HepG2 (cell line): ENCODE measurements around the gene ENPP7. TPM values are rescaled to one million over a fixed set of nuclear protein-coding genes. Genes with fewer than 3 reads are reported as not detected.

Experiments used
- ATAC-seq: fragments of 200-7000 bp; cut with Tn5 transposase; 3 replicates; pipeline ENCODE4 v1.9.1; 2020; ENCODE audit warnings: mild to moderate bottlenecking, moderate library complexity
- BruUV-seq: library from RNA; stranded (reverse); fragments of 400-500 nt; replicated peaks from 2 replicates; lab custom pipeline; 2021; lab: Mats Ljungman, UMichigan
- CTCF ChIA-PET: fragments of 300-600 bp; formaldehyde crosslinking; extraction: SDS; loops from one replicate; lab custom pipeline; 2021; ENCODE audit warnings: low total read pairs, inconsistent platforms, low intra/inter-chr PET ratio; lab: Yijun Ruan, JAX
- POLR2A ChIA-PET: fragments of 350-600 bp; sonication (Branson Sonifier 250); formaldehyde crosslinking; loops from one replicate; lab custom pipeline; 2020; ENCODE audit warnings: antibody characterized with exemption, inconsistent platforms; lab: Yijun Ruan, JAX
- DNase-seq: peaks from one replicate; pipeline ENCODE4 v3.0.0-alpha.2; 2015; ENCODE audit warnings: low spot score
- FAIRE-seq: peaks from 3 replicates; lab custom pipeline; 2011; peaks lifted over from hg19 to GRCh38; lab: Jason Lieb, UNC
- H2AFZ ChIP-seq: one replicate; pipeline ENCODE4 v1.6.1; 2011; ENCODE audit warnings: low read length, inconsistent platforms
- H3K27ac ChIP-seq: fragments of 300-600 bp; 3 replicates; pipeline ENCODE4 v1.8.0; 2011; ENCODE audit warnings: mixed run types, mild to moderate bottlenecking, mixed read lengths, low read length, inconsistent platforms; ENCODE audit not compliant: insufficient read depth; ENCODE audit errors: extremely low read length
- H3K27me3 ChIP-seq, 2 experiments: fragments of 200-600 bp in 1 of 2; 2 replicates in 1 of 2; 3 replicates in 1 of 2; pipeline versions ENCODE4 v1.6.0 to v1.8.0; 2011; ENCODE audit warnings: low read length in 2 of 2, mild to moderate bottlenecking in 2 of 2, moderate library complexity in 2 of 2, inconsistent platforms in 1 of 2; ENCODE audit not compliant: insufficient read depth in 2 of 2, control insufficient read depth in 1 of 2
- H3K36me3 ChIP-seq, 2 experiments: fragments of 200-600 bp in 1 of 2; replicated peaks in 1 of 2; 2 replicates in 1 of 2; 3 replicates in 1 of 2; pipeline versions ENCODE4 v1.5.1 to v1.8.0; 2011; ENCODE audit warnings: low read length in 2 of 2, inconsistent platforms in 1 of 2; ENCODE audit not compliant: insufficient read depth in 2 of 2, control insufficient read depth in 1 of 2
- H3K4me1 ChIP-seq: 2 replicates; pipeline ENCODE4 v1.5.1; 2012; ENCODE audit warnings: low read length, inconsistent platforms; ENCODE audit not compliant: insufficient read depth
- H3K4me2 ChIP-seq: 2 replicates; pipeline ENCODE4 v1.6.0; 2011; ENCODE audit warnings: low read depth, low read length, inconsistent platforms
- H3K4me3 ChIP-seq, 3 experiments: fragments of 200-600 bp in 1 of 3; sonication (generic), shearing (Covaris generic) in 1 of 3; replicated peaks in 1 of 3; 2 replicates each; pipeline ENCODE4 v1.5.1; 2011 to 2016; ENCODE audit warnings: low read length in 3 of 3, inconsistent platforms in 2 of 3, low read depth in 2 of 3, mild to moderate bottlenecking in 2 of 3, control low read depth in 1 of 3, mixed read lengths in 1 of 3; ENCODE audit not compliant: insufficient read depth in 1 of 3
- H3K79me2 ChIP-seq: one replicate; pipeline ENCODE4 v1.6.1; 2011; ENCODE audit warnings: low read length, inconsistent platforms; ENCODE audit not compliant: insufficient read depth
- H3K9ac ChIP-seq: 2 replicates; pipeline ENCODE4 v1.6.0; 2011; ENCODE audit warnings: mild to moderate bottlenecking, low read depth, low read length, inconsistent platforms; ENCODE audit not compliant: insufficient read depth
- H3K9me3 ChIP-seq: 2 replicates; pipeline ENCODE4 v1.5.1; 2012; ENCODE audit warnings: mild to moderate bottlenecking, low read length
- H4K20me1 ChIP-seq: 2 replicates; pipeline ENCODE4 v1.6.0; 2011; ENCODE audit warnings: inconsistent platforms, mild to moderate bottlenecking, low read length, moderate library complexity; ENCODE audit not compliant: insufficient read depth
- CENPT ChIP-seq: sonication (generic); formaldehyde crosslinking; IDR thresholded peaks from 2 replicates; pipeline ENCODE4 v1.8.0; 2022; ENCODE audit warnings: low read depth, mild to moderate bottlenecking, moderate library complexity, missing genetic modification reagents
- DR1 ChIP-seq: sonication (generic); formaldehyde crosslinking; IDR thresholded peaks from 2 replicates; pipeline ENCODE4 v1.8.0; 2021; ENCODE audit warnings: mild to moderate bottlenecking, missing genetic modification reagents, inconsistent platforms
- HDAC1 ChIP-seq: sonication (generic); formaldehyde crosslinking; IDR thresholded peaks from 2 replicates; pipeline ENCODE4 v1.5.1; 2020; ENCODE audit warnings: mild to moderate bottlenecking, missing genetic modification reagents
- HMG20B ChIP-seq: conservative IDR thresholded peaks from 2 replicates; pipeline ENCODE4 v1.6.1; 2016; ENCODE audit warnings: missing genetic modification reagents, missing compliant biosample characterization
- HOXA3 ChIP-seq: sonication (generic); formaldehyde crosslinking; IDR thresholded peaks from 2 replicates; pipeline ENCODE4 v1.5.0; 2020; ENCODE audit warnings: missing genetic modification reagents
- IRF9 ChIP-seq: sonication (generic); formaldehyde crosslinking; IDR thresholded peaks from 2 replicates; pipeline ENCODE4 v1.8.0; 2022; ENCODE audit warnings: missing genetic modification reagents, mild to moderate bottlenecking, borderline replicate concordance
- NFIC ChIP-seq: IDR thresholded peaks from 2 replicates; pipeline ENCODE4 v1.6.1; 2012; ENCODE audit warnings: mild to moderate bottlenecking, low read length, inconsistent platforms
- POLR2A ChIP-seq, 2 experiments: IDR thresholded peaks; 2 replicates each; pipeline ENCODE4 v1.6.1; 2011; ENCODE audit warnings: low read depth in 2 of 2, low read length in 2 of 2, mild to moderate bottlenecking in 1 of 2, moderate library complexity in 1 of 2; ENCODE audit not compliant: insufficient read depth in 1 of 2
- PRDM10 ChIP-seq: sonication (generic); formaldehyde crosslinking; IDR thresholded peaks from 2 replicates; pipeline ENCODE4 v1.4.0; 2020; ENCODE audit warnings: low read depth, missing genetic modification reagents
- SALL2 ChIP-seq: sonication (generic); formaldehyde crosslinking; IDR thresholded peaks from 2 replicates; pipeline ENCODE4 v1.8.1; 2023; ENCODE audit warnings: mild to moderate bottlenecking, missing genetic modification reagents, inconsistent platforms
- ZC3H13 ChIP-seq: sonication (generic); formaldehyde crosslinking; IDR thresholded peaks from 2 replicates; pipeline ENCODE4 v1.8.1; 2023; ENCODE audit warnings: mild to moderate bottlenecking, missing genetic modification reagents, moderate library complexity
- ZNF326 ChIP-seq: sonication (generic); formaldehyde crosslinking; IDR thresholded peaks from 2 replicates; pipeline ENCODE4 v1.4.0; 2020; ENCODE audit warnings: missing genetic modification reagents, borderline replicate concordance
- ZNF564 ChIP-seq: sonication (generic); formaldehyde crosslinking; IDR thresholded peaks from 2 replicates; pipeline ENCODE4 v1.8.1; 2023; ENCODE audit warnings: mild to moderate bottlenecking, missing genetic modification reagents
- ZNF598 ChIP-seq: sonication (generic); formaldehyde crosslinking; IDR thresholded peaks from 2 replicates; pipeline ENCODE4 v1.5.1; 2020; ENCODE audit warnings: mild to moderate bottlenecking, missing genetic modification reagents, borderline replicate concordance
- ZNF746 ChIP-seq: sonication (generic); formaldehyde crosslinking; IDR thresholded peaks from 2 replicates; pipeline ENCODE4 v1.8.0; 2022; ENCODE audit warnings: mild to moderate bottlenecking, missing genetic modification reagents
- ZNF761 ChIP-seq: sonication (generic); formaldehyde crosslinking; conservative IDR thresholded peaks from 2 replicates; pipeline ENCODE4 v1.4.0; 2020; ENCODE audit warnings: mild to moderate bottlenecking, missing genetic modification reagents
- WGBS: methylation state at CpG from one replicate; pipeline ENCODE4 v1.1.6; 2017; ENCODE audit warnings: low lambda C conversion rate; 5-methylcytosine and 5-hydroxymethylcytosine counted together
- in situ Hi-C: cut with HindIII; loops from 2 replicates; pipeline ENCODE4 v1.10.0; 2017; ENCODE audit warnings: low pct_unique_long_range_greater_than_20kb; ENCODE audit not compliant: extremely low pct_ligation_motif_present
- intact Hi-C: fragments of 100-400 bp; cut with micrococcal nuclease; formaldehyde crosslinking; loops from one replicate; pipeline ENCODE4 v1.10.0; 2022; ENCODE audit not compliant: unreplicated experiment
- polyA plus RNA-seq, 8 experiments: library from polyadenylated mRNA; depleted of rRNA in 3 of 8; stranded (reverse) in 7 of 8; unstranded in 1 of 8; fragments of >200 nt; fragmentation: Illumina TruSeq in 4 of 8; extraction: Trizol in 4 of 8; gene quantifications; 2 replicates each; pipeline versions ENCODE4 v1.2.1 to v1.2.3, GENCODE V29; 2011 to 2016; ENCODE audit warnings: low read depth in 4 of 8, missing spikeins in 1 of 8, mixed read lengths in 1 of 8; ENCODE audit not compliant: insufficient read depth in 1 of 8
- total RNA-seq, 5 experiments: library from RNA; depleted of rRNA; stranded (reverse); fragments of >200 nt; fragmentation: Illumina TruSeq; extraction: Trizol; gene quantifications; 2 replicates each; pipeline ENCODE4 v1.2.3, GENCODE V29; 2016; ENCODE audit warnings: low read depth in 1 of 5
- TF ChIP-seq, protein P1 (sequence below): sonication (generic); formaldehyde crosslinking; IDR thresholded peaks from 2 replicates; pipeline ENCODE4 v1.4.0; 2020; ENCODE audit warnings: mild to moderate bottlenecking, missing genetic modification reagents

The ENPP7 gene
- total and polyA plus RNA-seq, 2 of the 13 experiments (the other 11 are each of a cell fraction or from before 2014, with no cell fraction given), result 1.1 to 2.2 TPM

- Histone ChIP-seq H3K4me3 (no peak overlapping the region), H3K4me1 (peaks cover 33% of the 10 kb centered on the region), H3K4me2 (no peak overlapping the region), H3K9ac (no peak overlapping the region), H3K9me3 (no peaks in the 10 kb centered on the region), H2AFZ (no peak overlapping the region), H4K20me1 (peaks cover 7% of the 10 kb centered on the region; the same call in 1 of the 2 replicates), H3K27ac (no peak overlapping the region), H3K79me2 (no peaks in the 10 kb centered on the region), H3K36me3 (peaks cover 17 to 20% of the 10 kb centered on the region in 2 experiments), H3K27me3 (peaks cover 12 to 33% of the 10 kb centered on the region in 2 experiments)
- DNase-seq (no peak), FAIRE-seq (no peak), ATAC-seq (no peak)
- ChIA-PET POLR2A (interaction anchor here (0.5 to 1.0 kb wide), 2 partner anchors 11 to 133 kb away, joined by 3 to 4 read pairs; partner anchors contain the start of gene CBX8), CTCF (no interaction called here)
- whole genome bisulfite sequencing, result 96% methylated on average over 15 of the region's 15 CpGs
- in situ Hi-C loops (no loop called here), intact Hi-C loops (loop anchor here (5.0 kb wide), 1 partner anchor 186 kb away; no protein-coding TSS in a partner anchor)
- BruUV-seq, result TSS peak; percentile 28
- no peak for TF ChIP-seq HOXA3 (CRISPR knock-in tag)
- no peak for TF ChIP-seq HMG20B (CRISPR knock-in tag)
- TF ChIP-seq POLR2A (IDR thresholded peaks at IDR 0.05; ENCODE audit: insufficient read depth in 1 of 2, low read depth in 2 of 2, low read length in 2 of 2), result peak in 1 of 2 experiments; percentile 23; a peak in 1 of 4 replicates
- no peak for TF ChIP-seq CENPT
- 0 out of 2 replicates have a peak, but pooled peaks have one; percentile 20 for TF ChIP-seq ZNF761 (CRISPR knock-in tag)
- TF ChIP-seq IRF9 (CRISPR knock-in tag), result 0 out of 2 replicates have a peak, but pooled peaks have one; percentile 35
- TF ChIP-seq ZNF746 (CRISPR knock-in tag), result no peak
- no peak for TF ChIP-seq SALL2 (CRISPR knock-in tag)
- TF ChIP-seq ZNF598 (CRISPR knock-in tag), result 0 out of 2 replicates have a peak, but pooled peaks have one; percentile 9
- TF ChIP-seq NFIC, result no peak
- TF ChIP-seq DR1, result no peak
- TF ChIP-seq PRDM10, result no peak
- TF ChIP-seq, protein P1, sequence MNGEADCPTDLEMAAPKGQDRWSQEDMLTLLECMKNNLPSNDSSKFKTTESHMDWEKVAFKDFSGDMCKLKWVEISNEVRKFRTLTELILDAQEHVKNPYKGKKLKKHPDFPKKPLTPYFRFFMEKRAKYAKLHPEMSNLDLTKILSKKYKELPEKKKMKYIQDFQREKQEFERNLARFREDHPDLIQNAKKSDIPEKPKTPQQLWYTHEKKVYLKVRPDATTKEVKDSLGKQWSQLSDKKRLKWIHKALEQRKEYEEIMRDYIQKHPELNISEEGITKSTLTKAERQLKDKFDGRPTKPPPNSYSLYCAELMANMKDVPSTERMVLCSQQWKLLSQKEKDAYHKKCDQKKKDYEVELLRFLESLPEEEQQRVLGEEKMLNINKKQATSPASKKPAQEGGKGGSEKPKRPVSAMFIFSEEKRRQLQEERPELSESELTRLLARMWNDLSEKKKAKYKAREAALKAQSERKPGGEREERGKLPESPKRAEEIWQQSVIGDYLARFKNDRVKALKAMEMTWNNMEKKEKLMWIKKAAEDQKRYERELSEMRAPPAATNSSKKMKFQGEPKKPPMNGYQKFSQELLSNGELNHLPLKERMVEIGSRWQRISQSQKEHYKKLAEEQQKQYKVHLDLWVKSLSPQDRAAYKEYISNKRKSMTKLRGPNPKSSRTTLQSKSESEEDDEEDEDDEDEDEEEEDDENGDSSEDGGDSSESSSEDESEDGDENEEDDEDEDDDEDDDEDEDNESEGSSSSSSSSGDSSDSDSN (CRISPR knock-in tag), result no peak
- no peak for TF ChIP-seq HDAC1 (CRISPR knock-in tag)
- TF ChIP-seq ZNF326 (CRISPR knock-in tag), result no peak
- TF ChIP-seq ZC3H13 (CRISPR knock-in tag), result peak; percentile 91
- no peak for TF ChIP-seq ZNF564 (CRISPR knock-in tag)
These were observed 55.4 kb downstream of the ENPP7 start for GRCh38 chr17:79785900-79786810.
